GM21576 (cell line): ENCODE results near the gene JOSD2.

Experiments
- ATAC-seq: cut with Tn5 transposase; IDR thresholded peaks from one replicate; pipeline ENCODE4 v1.9.1; 2021; ENCODE audit warnings: mild to moderate bottlenecking, moderate library complexity; ENCODE audit not compliant: unreplicated experiment

Gene JOSD2

DNA sequence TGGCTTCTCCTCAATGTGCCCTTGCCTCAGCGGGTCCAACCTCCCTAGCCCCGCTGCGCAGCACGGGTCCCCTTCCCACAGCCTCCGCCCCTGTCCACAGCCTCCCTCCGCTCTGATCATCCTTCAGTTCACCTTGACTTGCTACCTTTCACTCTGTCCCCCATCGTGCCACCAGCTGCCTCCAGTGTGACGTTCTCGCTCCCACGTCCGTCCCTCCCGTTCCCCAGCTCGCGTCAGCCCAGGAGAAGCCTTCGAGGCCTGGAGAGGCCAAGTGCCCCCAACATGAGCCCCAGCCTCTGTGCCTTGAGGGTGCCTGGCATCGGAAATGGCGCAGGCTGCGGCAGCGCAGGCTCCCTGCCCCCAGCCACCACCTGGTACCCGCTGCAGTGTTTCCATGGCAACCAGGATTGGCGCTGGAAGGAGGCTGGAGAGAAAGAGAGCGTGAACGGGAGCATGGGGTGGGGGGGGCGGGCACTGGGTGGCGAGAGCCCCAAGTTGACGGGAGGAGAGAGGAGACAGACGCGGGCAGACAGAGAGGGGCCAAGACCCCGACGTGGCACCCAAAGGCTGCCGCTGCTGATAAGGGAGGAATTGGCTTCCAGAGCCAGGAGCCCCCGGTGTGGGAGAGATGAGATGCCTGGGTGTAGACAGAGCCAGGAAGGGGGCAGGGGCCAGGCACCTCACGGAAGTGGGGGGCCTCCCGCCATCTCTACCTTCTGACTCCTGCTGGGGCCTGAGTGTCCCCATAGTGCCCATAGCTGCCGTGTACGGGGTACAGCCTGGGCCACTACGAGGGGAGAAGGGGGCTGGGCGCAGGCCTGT, 3.6 kb upstream of the JOSD2 start:
- no peak for ATAC-seq

- ATAC-seq = no peak
These were observed 2.9 kb upstream of the JOSD2 start, which contains the start of gene ASPDH for GRCh38 chr19:50513746-50514345. TSS of gene ASPDH (minus strand) at chr19:50513913. CDS start at chr19:50513823, 90 bp downstream.

DNA sequence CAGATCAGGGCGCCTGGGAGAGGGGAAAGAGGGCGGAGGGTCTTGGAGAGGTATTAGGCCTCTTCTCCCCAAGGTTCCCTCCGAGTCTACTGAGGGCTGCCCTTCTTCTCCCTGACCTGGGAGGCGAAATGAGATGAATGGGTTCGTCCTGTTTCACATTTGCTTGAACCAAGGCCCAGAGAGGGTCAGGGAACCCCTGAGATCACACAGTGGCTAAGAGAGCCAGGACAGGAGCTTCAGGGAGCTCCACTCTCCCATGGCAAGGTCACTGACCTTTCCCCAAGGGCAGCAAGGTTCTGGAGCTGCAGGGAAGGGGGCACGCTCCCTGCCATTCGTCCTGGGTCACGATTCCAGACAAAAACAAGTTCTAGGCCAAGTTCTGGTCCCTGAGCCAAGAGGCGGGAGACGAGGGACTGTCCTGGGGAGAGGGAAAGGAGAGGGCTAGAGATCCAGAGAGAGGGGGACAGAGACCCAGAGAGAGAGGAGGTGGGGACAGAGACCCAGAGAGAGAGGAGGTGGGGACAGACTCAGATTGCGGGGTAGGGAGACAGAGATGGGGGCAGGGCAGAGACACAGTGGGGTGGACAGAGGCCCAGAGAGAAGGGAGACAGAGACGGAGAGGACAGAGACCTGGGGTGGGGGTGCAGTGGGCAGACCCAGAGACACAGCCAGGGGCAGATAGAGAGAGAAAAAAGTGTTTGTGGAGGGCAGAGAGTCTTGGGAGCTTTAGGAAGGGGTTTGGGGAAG, 2.2 kb upstream of the JOSD2 start:
- ATAC-seq = no peak

- no peak for ATAC-seq
These were observed 1.4 kb upstream of the JOSD2 start for GRCh38 chr19:50512112-50512998.

DNA sequence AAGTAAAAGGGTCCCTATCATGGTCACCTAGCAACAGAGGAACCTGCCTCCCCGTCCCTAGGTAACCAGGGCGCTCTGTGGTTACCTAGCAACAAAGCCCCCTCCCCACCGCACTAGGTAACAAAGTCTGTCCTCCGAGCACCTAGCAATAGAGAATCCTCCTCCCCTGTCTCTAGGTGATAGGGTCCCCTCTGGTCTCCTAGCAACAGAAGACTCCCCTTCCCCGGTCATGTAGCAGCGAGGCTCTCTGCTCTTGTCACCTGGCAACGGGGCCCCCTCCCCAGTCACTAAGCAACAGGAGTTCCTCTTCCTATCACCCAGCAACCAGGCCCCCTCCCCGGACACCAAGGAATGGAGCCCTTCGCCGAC, 307 bp downstream of the JOSD2 start:
- ATAC-seq = no peak

DNA sequence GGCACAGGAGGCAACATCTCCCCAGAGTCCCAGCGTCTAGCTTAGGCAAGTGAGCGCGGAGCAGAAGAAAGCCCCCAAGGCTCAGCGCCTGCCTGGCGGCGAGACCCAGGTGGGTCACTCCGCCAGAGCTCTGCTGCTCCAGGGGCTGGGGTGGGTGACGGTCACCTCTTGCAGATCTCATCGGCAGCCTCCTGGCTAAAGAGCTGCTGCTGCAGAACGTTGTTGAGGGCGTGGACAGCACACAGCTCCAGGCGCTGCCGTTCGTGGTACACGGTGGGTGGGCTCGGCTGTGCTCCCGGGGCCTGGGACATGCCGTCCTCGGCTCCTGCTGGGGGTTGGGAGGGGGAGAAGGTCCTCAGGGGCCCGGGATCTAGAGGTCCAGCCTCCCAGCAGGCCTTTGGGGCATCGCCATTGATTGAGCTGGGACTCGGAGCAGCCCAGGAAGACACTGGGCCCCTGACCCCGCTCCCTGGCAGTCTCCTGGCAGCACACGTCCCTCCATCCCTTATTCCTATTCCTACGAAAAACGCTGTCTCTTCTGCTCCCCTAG, 795 bp downstream of the JOSD2 start:
- no peak for ATAC-seq

DNA sequence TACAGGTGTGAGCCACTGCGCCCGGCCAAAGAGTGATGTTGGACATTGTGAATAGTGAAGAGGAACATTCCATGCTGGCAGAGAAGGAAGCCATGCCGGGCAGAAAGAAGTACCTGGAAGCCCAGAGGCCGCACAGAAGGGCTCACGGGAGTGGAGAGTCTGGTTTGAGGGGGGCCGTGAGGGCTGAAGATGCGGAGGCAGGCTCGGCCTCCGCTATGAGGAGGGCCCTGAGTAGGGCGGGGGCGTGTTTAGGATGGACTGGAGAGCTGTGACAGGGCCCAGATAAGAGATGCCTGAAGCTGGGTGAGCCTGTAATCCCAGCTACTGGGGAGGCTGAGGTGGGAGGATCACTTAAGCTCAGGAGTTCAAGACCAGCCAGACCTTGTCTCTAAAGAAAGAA, 1.6 kb downstream of the JOSD2 start:
- no peak for ATAC-seq

- no peak for ATAC-seq
These were observed 2.2 kb downstream of the JOSD2 start for GRCh38 chr19:50508843-50509190.

DNA sequence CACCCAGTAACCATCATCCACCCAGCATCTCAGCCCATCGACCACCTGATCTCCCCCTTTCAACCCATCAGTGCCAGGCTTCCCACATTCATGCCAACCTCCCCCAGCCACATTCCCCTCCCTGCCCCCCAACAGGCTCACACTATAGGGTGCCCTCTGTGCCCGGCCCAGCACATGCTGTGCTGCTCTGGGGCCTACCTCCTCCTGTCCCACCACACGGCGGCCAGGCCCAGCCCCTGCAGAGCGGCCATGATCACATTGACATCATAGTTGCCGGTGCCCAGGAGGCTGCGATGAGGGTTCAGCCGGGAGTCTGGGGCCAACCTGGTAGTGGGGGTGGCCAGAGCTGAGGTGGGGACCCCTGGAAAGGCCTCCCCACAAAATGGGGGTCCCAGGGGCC, 3.6 kb downstream of the JOSD2 start:
- no peak for ATAC-seq

- ATAC-seq = no peak
These were observed 4.3 kb downstream of the JOSD2 start for GRCh38 chr19:50506700-50507099.

GRCh38 chr19:50505856-50506611, 5.0 kb downstream of the JOSD2 start:
- no peak for ATAC-seq

- ATAC-seq = no peak
These were observed 9.2 kb downstream of the JOSD2 start for GRCh38 chr19:50501568-50502475.

- ATAC-seq = no peak
These were observed 9.8 kb downstream of the JOSD2 start for GRCh38 chr19:50501186-50501567.

DNA sequence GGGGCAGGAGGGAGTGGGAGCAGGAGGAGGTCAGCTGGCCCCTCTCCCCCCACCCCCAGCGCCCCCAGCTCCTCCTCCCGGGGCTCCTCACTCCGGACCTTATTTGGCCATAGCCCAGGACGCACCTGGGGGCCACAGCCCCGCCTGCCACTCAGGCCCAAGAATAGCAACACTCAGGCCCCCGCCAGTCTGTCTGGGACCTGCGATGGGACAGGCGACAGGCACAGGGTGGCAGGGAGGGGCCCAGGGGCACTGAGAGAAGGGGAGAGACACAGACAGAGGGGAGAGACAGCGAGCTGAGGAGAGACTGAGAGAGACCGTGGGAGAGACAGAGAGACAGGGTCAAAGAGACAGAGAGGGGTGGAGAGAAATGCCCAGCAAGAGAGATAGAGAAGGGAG, 10.2 kb downstream of the JOSD2 start:
- ATAC-seq = no peak

DNA sequence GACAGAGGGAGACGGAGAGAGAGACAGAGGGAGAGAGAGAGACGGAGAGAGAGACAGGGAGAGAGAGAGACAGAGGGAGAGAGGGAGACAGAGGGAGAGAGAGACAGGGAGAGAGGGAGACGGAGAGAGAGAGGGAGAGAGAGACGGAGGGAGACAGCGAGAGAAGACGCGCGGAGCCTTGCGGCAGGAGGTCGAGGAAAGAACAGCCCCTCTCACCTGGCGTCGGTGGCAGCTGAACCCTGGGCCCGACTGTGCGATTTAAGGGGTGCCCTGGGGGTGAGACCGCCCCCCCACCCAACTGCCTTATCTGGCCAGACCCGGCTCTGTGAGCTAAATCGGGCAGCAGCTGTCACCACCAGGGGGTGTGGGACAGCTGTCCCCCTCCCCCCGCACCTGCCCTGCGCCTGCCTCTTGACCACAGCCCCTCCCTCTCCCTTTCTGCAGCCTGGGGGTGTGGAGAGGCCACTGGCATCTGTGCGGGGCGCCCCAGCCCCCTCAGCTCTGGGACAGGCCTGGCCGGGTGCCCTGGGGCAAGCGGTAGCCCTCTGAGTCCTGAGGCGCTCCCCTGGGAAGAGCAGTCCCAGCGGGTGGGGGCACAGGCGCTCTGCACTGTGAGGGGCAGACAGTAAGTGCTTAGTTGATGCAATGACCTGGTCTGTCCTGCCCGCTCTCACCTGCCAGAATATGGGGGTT, 10.8 kb downstream of the JOSD2 start:
- ATAC-seq = no peak

DNA sequence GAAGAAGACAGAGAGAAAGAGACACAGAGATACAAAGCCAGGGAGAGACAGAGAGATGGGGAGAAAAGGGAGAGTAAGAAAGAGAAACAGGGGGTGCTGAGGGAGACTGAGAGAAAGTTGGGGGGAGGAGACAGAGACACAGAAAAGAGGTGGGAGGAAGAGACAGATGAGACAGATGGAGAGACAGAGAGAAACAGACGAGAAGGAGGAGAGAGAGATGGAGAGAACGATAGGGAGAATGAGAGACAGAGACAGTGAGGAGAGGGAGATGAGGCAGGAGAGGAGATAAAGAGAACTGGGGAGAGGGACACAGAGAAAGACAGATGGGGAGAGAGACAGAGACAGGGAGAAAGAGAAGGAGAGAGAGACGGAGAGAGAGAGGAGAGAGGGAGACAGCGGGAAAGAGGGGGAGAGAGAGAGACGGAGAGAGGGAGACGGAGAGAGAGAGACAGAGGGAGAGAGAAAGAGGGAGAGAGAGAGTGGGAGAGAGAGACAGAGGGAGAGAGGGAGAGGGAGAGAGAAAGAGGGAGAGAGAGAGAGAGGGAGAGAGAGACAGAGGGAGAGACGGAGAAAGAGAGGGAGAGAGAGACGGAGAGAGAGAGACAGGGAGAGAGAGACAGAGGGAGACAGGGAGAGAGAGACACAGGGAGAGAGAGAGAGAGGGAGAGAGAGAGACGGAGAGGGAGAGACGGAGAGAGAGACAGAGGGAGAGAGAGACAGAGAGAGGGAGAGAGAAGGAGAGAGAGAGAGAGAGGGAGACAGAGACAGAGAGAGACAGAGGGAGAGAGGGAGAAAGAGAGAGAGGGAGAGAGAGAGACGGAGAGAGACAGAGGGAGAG, 12.6 kb downstream of the JOSD2 start:
- no peak for ATAC-seq

- no peak for ATAC-seq
These were observed 14.0 kb downstream of the JOSD2 start for GRCh38 chr19:50497022-50497405.
